Measurements from ENCODE around the gene NRF1. TPM values are rescaled to one million over a fixed set of nuclear protein-coding genes. Genes with fewer than 3 reads are reported as not detected.

Gene NRF1
- total RNA-seq, 1 experiment from 2014 or later: 23.2 TPM

DNA sequence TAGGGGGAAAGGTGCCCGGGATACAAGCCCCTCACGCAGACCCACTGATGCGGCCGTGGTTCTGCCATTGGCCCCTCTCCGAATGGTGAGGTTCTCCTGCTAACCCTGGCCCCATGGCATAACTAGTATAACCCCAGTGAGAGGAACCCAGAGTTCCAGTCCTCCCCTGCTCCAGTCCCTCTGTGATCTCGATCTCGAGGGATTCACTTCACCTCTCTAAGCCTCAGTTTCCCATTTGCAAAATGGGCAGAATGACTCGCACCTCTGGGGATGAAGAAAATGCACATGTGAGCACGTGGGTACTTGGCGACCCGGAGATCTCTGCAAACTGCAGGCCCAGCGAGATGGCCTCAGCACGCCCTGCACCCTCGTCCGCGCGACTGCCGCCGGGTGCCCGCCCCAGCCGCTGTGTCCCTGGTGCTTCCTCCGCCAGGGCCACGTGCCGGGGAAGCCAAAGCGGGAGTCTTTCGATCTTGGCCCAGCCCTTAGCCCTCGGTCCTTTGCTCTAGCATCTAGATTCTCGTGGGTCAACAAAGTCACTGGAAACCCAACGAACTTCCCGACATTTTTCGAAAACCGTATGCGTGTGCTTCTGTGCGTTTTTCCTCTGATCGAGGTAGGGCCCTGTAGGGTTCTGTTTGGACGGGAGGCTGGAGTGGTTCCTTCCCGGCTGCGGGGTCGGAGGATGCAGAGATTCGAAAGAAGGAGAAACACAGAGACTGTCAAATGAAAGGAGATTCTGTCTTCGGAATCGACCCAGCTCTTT is 171.5 kb downstream of the NRF1 start:
- H2AFZ ChIP-seq: no peak overlapping the region

GRCh38 chr7:129783584-129783919 is 172.0 kb downstream of the NRF1 start:
- POLR2A ChIA-PET (ENCODE audit: unreplicated experiment): no interaction called here
- Histone ChIP-seq H3K36me3 (ENCODE audit: low read depth) (no peaks in the 10 kb centered on the region), H3K27me3 (ENCODE audit: insufficient read depth, low read depth) (no peaks in the 10 kb centered on the region), H3K27ac (no peak overlapping the region), H3K9me3 (ENCODE audit: insufficient read depth, low read depth) (no peaks in the 10 kb centered on the region), H3K4me1 (replicated peaks; ENCODE audit: insufficient read depth) (peaks cover 11% of the 10 kb centered on the region), H4K20me1 (ENCODE audit: insufficient read depth) (no peaks in the 10 kb centered on the region), H3K9me2 (ENCODE audit: insufficient read depth) (no peaks in the 10 kb centered on the region), H3K4me3 (no peak overlapping the region), H3F3A (ENCODE audit: insufficient read depth, low read depth) (peaks cover 10% of the 10 kb centered on the region; the same call in 1 of the 2 replicates), H2AFZ (no peak overlapping the region), H3K4me2 (no peak overlapping the region), H3K79me2 (ENCODE audit: low read depth) (peaks cover 3% of the 10 kb centered on the region)
- no TSS peak for BruUV-seq (replicated peaks)
- TF ChIP-seq CTCF (conservative IDR thresholded peaks at IDR 0.05) (no peak), EZH2 (IDR thresholded peaks at IDR 0.05; ENCODE audit: low read depth) (no peak)
- CTCF ChIA-PET: no interaction called here
- peak in 1 of 2 experiments; percentile 12 for DNase-seq
- intact Hi-C loops (cut with micrococcal nuclease; ENCODE audit: unreplicated experiment): loop anchor here (5.0 kb wide), 1 partner anchor 164 kb away; no protein-coding TSS in a partner anchor

More for the DNA sequence above, 171.5 kb downstream of the NRF1 start:
- H3K27ac ChIP-seq: no peak overlapping the region
- no peaks in the 10 kb centered on the region for H3K9me2 ChIP-seq (ENCODE audit: insufficient read depth)
- peaks cover 17% of the 10 kb centered on the region for H3K4me1 ChIP-seq (replicated peaks; ENCODE audit: insufficient read depth)
- ChIA-PET CTCF (no interaction called here), POLR2A (ENCODE audit: unreplicated experiment) (no interaction called here)
- no peak for DNase-seq
- peaks cover 10% of the 10 kb centered on the region; the same call in 1 of the 2 replicates for H3F3A ChIP-seq (ENCODE audit: insufficient read depth, low read depth)
- no TSS peak for BruUV-seq (replicated peaks)
- intact Hi-C loops (cut with micrococcal nuclease; ENCODE audit: unreplicated experiment): loop anchor here (5.0 kb wide), 1 partner anchor 164 kb away; no protein-coding TSS in a partner anchor
- TF ChIP-seq CTCF (conservative IDR thresholded peaks at IDR 0.05) (no peak), EZH2 (IDR thresholded peaks at IDR 0.05; ENCODE audit: low read depth) (no peak)
- no peaks in the 10 kb centered on the region for H3K36me3 ChIP-seq (ENCODE audit: low read depth)
- peaks cover 5% of the 10 kb centered on the region for H4K20me1 ChIP-seq (ENCODE audit: insufficient read depth)
- H3K79me2 ChIP-seq (ENCODE audit: low read depth): peaks cover 9% of the 10 kb centered on the region
- no peaks in the 10 kb centered on the region for H3K9me3 ChIP-seq (ENCODE audit: insufficient read depth, low read depth)
- no peak overlapping the region for H3K4me3 ChIP-seq
- H3K27me3 ChIP-seq (ENCODE audit: insufficient read depth, low read depth): no peaks in the 10 kb centered on the region
- H3K4me2 ChIP-seq: no peak overlapping the region

- Histone ChIP-seq H3K4me2 (no peak overlapping the region), H3K36me3 (ENCODE audit: low read depth) (no peaks in the 10 kb centered on the region), H3K9me2 (ENCODE audit: insufficient read depth) (no peaks in the 10 kb centered on the region), H3K4me3 (no peak overlapping the region), H3K9me3 (ENCODE audit: insufficient read depth, low read depth) (no peaks in the 10 kb centered on the region), H2AFZ (no peak overlapping the region), H3K27me3 (ENCODE audit: insufficient read depth, low read depth) (no peaks in the 10 kb centered on the region), H3K79me2 (ENCODE audit: low read depth) (no peaks in the 10 kb centered on the region), H3K27ac (no peak overlapping the region), H3F3A (ENCODE audit: insufficient read depth, low read depth) (peaks cover 10% of the 10 kb centered on the region; the same call in 1 of the 2 replicates), H3K4me1 (replicated peaks; ENCODE audit: insufficient read depth) (peaks cover 9% of the 10 kb centered on the region), H4K20me1 (ENCODE audit: insufficient read depth) (no peaks in the 10 kb centered on the region)
- POLR2A ChIA-PET (ENCODE audit: unreplicated experiment): no interaction called here
- CTCF ChIA-PET: no interaction called here
- no peak for TF ChIP-seq EZH2 (IDR thresholded peaks at IDR 0.05; ENCODE audit: low read depth)
- no peak for TF ChIP-seq CTCF (conservative IDR thresholded peaks at IDR 0.05)
- no peak for DNase-seq
- intact Hi-C loops (cut with micrococcal nuclease; ENCODE audit: unreplicated experiment): loop anchor here (5.0 kb wide), 1 partner anchor 163 kb away; no protein-coding TSS in a partner anchor
- no TSS peak for BruUV-seq (replicated peaks)
Measured at GRCh38 chr7:129784437-129784782, 172.9 kb downstream of the NRF1 start.

All from PC-9 (cell line).